Activated naive CD8-positive, alpha-beta T cell treated with anti-CD3 and anti-CD28 coated beads, Interleukin-2, amount 50 U/mL, for 16 hours (primary cell): ENCODE data around the gene GPR50.

Source experiments
- DNase-seq: peaks from one replicate; pipeline ENCODE4 v3.0.0-alpha.2; 2020; ENCODE audit warnings: low read depth, low spot score

Gene GPR50

DNA sequence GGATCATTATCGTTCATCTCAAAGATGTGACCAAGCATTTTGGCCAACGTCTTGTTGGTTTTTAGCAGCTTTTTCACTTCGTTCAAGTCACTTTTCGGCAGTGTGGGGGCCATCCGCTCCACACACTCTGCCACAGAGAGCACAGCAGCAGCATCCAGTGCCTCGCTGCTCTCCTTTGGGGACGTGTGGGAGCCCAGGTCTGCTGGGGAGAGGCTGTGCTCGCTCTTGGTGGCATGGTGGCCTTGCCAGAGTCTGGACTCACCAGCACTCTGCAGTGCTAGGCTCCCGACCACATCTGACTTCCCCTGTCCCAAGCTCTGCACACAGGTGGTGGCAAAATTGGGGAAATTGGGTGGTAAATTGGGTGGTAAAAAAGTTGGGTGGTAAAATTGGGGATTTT lies 50.6 kb downstream of the GPR50 start:
- no peak for DNase-seq

DNA sequence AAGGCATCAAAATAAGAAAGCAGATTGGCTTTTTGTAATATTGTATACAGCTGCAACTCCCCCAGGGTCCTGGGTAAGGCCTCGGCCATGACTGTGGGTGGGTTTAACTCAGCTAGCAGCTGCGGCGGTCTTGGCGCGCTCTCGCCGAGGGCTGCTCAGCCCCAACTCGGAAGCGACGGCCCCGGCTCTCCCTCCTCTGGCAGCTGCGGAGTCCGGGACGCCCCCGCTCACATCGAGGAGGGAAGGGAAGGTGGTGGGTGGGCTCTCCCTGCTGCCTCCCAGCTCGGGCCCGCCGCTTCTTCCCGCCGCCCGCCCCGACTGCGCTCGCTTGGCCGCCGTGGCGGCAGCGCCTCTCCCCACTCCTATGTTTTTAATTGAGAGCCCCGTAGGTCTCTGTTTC lies 51.2 kb downstream of the GPR50 start:
- DNase-seq: no peak

DNA sequence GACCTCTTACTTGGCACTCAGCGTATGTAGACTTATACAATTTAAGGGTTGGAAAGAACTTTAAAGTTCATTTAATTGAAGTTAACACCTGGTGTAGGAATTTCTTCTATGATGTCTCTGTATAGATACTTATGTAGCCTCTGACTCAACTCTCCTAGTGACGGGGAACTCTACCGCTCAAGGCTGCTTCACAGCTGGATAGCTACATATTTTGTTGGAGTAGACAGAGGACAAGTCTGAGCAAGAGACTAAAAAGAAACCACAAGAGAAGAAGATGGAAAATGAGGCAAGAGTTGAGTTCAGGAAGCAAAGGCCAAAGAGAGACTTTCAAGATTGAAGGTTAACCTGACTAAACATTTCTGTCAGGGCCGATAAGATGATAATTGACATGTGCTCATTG lies 52.6 kb downstream of the GPR50 start:
- DNase-seq: no peak
